HG03565 (cell line): ENCODE results near the gene OR14K1.
"Not testable (repeated sequence)": the region's sequence is repeated elsewhere in the genome, so short reads cannot be mapped to it uniquely, and the experiment has no call there.

Source experiments
- ATAC-seq: cut with Tn5 transposase; IDR thresholded peaks from one replicate; pipeline ENCODE4 v1.9.1; 2021; ENCODE audit warnings: mild to moderate bottlenecking, moderate library complexity; ENCODE audit not compliant: unreplicated experiment

The OR14K1 gene, protein sequence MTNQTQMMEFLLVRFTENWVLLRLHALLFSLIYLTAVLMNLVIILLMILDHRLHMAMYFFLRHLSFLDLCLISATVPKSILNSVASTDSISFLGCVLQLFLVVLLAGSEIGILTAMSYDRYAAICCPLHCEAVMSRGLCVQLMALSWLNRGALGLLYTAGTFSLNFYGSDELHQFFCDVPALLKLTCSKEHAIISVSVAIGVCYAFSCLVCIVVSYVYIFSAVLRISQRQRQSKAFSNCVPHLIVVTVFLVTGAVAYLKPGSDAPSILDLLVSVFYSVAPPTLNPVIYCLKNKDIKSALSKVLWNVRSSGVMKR

DNA sequence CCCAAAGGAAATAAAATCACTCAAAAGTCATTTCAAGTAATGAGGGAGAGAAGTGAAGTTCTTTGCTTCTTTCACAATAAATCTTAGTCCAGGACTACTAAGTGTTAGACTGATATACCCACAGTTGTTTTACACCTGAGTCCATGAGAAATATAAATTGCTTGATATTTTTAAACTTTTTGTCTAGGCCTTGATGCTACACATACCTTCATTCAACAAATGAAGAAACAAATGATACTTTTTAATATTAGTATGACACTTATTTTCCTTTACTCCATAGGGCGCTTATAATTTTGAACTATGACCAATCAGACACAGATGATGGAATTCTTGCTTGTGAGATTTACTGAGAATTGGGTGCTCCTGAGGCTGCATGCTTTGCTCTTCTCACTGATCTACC, at the start of gene OR14K1:
Gene OR14K1, plus strand, starts transcription at position 301 of the 400 bp plus-strand sequence. Its CDS starts 0 bp downstream, at position 301.
- no peak for ATAC-seq

DNA sequence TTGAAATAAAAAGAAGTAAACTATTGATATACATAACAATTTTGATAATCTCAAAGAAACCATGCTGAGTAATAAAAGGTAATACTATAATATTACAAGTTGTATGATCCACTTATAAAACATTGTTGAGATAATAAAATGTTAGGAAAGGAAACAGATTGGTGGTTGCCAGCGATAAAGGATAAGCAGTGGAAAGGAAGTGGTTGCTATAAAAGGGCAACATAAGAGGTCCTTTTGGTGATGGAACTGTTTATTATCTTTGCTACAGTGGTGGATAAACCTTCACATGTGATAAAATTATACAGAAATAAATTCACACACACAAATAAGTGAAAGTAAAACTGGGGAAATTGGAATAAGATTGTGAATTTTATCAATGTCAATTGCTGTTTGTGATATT, 37.1 kb upstream of the OR14K1 start:
- no peak for ATAC-seq

DNA sequence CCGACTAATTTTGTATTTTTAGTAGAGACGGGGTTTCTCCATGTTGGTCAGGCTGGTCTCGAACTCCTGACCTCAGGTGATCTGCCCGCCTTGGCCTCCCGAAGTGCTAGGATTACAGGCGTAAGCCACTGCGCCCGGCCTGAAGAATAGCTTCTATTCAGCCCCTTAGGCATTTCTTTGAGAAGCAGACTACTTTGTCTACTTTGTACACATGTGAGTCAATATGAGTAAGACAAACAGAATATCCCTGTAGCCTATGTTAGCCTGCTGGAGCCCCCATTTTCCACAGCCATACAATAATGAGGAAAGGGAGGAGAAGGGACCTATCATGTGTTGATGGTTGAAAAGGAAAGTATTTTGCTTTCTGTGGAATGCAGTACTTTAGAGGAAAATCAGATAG, 27.7 kb upstream of the OR14K1 start:
- not testable (repeated sequence) for ATAC-seq

DNA sequence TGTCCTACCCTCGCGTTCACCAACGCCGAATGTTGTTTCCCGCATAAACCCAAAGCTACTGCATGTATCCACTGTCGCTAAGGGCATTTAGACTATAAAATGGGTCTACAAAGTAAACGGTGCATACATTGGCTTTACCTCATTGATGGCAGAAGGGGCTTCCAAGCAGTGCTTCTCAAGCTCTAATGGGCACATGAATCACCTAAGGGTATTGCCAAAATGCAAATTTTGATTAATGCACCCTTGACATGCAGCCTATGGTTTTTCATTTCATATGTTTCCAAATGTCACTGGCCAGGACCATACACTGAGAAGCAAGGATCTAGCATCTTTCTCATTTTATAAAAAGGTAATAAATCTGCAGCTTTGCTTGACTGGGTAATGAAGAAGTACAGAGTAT, 24.7 kb upstream of the OR14K1 start:
- no peak for ATAC-seq

DNA sequence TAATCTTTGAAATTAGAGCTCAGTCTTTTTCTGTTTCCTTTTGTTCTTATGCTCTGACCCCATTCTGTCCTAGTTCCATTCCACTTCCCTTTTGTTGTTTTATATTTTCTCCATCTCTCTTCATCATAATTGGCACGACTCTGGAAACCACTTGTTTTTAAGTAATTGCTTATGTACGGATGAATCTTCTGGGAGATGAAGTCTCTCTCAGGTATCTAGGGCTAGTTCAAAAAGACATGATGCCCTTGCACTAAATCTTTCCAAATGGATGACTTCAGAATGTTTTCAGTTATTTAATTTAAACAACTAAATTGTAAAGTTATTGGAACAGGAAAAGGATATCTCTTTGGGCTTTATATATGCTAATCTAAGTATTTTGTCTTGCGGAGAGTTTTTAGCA, 21.9 kb upstream of the OR14K1 start, which contains the start of gene OR6F1:
Gene OR6F1, minus strand, starts transcription at position 101 of the 400 bp plus-strand sequence. CDS start 3,891 bp downstream, outside the sequence.
- ATAC-seq = no peak

DNA sequence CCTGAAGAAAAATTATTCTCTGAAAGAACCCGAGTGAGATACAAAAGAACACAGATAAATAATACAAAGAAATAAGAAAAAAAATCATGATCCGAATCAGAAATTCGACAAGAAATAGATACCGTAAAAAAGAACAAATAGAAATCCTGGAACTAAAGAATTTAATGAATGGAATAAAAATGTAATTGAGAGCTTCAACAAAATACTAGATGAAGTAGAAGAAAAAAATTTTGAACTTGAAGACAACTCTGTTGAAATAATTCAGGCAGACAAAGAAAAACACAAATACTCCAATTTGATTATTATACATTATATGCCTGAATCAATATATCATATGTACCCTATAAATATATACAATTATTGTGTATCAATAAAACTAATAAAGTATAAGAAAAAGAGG, 17.2 kb upstream of the OR14K1 start:
- ATAC-seq = no peak

DNA sequence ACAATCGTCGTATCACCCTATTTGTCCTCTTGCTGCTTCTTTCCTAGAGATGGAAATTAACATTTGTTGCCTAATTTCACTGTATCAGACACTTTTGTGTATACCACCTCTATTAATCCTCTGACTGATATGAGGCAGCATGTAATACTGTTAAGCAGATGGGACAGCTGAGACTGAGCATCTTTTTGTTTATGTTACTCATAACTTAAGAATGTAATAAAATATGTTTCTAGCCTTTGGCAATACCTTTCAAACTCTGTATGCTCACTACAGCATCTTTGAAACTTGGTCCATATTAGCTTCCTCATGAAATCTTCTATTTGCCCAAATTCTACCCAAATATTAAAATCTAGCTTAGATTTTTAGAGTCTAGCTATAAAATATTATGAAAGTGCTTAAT, 2.3 kb downstream of the OR14K1 start:
- no peak for ATAC-seq

DNA sequence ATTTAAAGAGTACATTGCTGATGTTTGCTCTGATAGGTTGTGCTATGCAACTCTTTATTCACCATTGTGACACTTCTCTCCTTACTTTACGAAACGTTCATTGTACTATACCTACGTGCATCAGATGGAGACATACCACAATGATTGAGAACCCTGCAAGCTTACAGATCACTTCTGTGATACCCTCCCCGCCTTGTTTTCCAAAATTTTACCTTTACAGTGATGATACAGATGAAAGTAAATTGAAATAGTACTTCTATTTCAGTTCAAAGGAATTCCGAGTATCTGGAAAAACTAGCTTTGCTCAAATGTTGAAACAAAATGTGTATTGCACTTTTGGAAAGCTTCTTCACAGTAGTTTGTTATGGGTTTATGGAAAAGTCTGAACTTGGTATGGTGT, 3.3 kb downstream of the OR14K1 start:
- ATAC-seq = no peak

DNA sequence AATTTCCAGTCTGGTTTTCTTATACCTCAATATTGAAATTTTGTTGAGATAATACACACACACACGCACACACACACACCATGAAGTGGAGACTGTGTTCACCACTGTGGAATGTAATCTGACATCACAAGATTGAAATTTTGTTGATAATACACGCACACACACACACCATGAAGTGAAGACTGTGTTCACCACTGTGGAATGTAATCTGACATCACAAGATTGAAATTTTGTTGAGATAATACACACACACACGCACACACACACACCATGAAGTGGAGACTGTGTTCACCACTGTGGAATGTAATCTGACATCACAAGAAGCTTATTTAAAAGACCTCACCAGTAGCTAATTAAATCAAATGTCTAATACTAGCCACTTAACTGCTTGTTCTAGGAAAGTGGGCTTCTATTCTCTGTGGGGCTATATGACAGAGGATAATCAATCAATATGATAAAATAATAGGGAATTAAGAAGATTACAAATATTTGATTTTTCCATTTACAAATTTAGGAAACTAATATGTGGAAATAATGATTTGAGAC, 3.9 kb downstream of the OR14K1 start:
- ATAC-seq = not testable (repeated sequence)

DNA sequence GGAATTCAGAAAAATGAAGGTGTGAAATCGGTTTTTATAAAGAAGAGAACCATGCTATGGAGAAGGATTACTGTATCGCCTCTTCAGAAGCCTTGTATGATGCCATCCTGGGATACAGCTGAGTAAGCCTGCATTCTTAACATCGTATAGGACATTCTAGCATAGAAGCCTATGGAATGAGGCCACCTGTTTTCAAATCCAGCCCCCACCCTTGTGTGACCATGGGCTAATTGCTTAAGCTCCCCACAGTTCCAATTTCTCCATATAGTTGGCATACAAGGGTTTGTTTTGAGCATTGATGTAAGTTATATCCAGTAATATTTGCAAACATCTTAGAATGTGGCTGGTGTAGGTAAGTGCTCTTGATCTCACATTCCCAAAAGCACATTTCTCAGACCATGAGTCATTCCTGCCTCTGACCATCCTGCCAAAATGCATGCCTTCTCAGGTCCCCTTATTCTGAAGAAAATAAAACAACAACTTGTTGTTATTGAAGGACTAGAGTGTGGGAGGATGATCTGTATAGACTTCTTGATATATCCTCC, 8.0 kb downstream of the OR14K1 start:
- no peak for ATAC-seq

DNA sequence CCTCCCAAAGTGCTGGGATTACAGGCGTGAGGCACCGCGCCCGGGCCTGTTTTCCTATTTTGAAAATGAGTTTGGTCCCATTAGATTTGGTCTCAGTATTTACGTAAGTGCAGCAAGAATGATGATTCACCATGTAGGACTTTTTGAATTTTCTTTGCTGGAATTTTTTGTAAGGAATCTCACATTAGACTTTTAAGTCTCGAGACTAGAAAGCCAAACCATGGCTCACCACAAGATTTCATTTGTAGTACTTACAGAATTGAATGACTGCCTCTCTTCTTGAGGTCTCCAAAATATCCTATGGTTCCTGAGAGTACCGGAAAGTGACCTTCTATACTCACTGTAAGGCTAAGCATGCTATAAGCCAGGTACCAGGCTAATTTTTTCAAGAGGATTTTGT, 9.2 kb downstream of the OR14K1 start:
- no peak for ATAC-seq

DNA sequence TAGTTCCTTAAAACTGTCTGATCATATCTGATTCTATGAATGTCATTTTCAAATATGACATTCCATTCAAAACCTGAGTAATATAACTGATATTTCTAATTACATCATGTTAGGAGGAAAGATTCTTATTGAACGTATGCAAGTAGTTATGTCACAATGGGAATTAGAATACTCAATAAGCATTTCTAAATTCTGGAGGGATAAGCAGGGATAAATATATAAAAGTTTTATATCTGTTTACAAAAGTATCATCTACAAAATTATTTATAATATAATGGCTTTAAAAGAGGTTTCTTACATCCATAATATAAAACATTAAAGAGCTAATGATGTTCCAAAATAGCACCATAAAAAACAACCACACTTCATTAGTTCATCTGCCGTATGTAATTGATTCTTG, 9.6 kb downstream of the OR14K1 start, which contains the start of gene OR14A2:
Gene OR14A2, minus strand, starts transcription at position 101 of the 400 bp plus-strand sequence.
- ATAC-seq = no peak

DNA sequence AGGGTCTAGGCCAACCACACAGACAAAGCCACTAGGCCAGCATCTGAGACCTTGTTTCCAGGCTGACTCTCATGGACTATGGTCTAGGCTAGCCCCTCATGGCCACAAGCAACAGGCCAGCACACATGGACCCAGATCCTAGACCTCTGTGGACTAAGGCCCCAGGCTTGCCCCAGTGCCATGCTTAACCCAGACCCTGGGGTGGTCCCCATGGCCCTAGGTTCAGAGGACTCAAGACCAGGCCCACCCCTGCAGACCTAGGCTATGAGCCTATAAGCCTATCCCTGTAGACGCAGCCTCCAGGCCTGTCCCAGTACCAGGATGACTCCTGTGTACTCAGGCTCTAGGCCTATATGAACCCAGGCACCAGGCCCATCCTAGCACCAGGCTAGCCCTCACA, 11.5 kb downstream of the OR14K1 start:
- no peak for ATAC-seq

DNA sequence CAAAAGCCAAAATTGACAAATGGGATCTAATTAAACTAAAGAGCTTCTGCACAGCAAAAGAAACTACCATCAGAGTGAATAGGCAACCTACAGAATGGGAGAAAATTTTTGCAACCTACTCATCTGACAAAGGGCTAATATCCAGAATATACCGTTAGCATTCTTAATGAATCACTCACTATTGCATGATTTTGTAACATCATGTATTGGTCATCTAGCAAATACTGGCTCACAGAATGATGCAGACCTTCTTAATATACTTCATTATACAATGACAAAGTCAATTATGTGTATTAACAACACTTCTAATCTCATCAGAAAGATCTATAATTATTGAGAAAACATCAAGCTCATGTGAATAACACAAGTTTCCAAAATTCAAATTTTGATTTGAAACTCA, 15.9 kb downstream of the OR14K1 start:
- ATAC-seq = not testable (repeated sequence)

DNA sequence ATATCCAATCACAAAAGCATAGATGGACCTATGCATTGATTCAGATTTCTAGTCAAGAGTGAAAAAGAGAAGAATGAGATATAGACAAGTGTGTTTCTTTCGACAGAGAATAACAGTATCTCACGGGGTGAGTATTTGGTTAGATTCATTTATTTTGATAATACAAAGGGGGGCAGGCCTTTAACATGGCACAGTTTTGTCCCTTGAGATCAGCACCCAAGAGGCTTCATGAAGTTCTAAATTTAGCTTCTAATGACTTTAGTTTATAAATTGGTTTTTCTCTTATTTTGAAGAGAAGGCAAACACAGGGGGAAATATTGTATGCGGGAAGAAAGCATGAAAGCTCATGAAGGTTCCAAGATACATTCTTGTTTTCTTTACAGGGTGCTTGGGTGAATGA, 22.0 kb downstream of the OR14K1 start, which contains the start of gene OR1C1:
Gene OR1C1, minus strand, starts transcription at position 101 of the 400 bp plus-strand sequence. CDS start 2,150 bp downstream, outside the sequence.
- ATAC-seq = no peak

DNA sequence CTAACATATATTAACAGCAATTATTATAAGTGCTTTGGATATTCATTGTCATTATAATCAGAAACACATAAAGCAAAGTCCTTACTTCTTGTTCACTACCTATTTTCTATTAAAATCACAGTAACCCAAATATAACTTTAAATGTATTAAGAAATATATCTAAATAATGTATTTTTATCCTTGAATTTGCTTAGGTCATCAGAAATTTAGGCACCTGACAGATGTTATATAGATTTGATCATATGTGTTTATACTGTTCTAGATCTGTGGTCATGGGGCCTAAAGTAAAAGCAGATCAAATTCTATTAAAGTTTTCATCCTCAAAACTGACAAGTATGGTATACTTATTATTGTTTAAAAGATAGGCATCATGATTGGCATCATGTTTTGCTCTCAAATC, 31.2 kb downstream of the OR14K1 start:
- no peak for ATAC-seq
